ENCODE measurements around the gene EHMT2.

EHMT2 gene

GRCh38 chr6:31945507-31946369 is 48.2 kb upstream of the EHMT2 start, which contains the start of gene CFB:
CFB (plus strand) TSS chr6:31946095; CDS start chr6:31946222, 127 bp downstream.
- Histone ChIP-seq H2BK5ac (ENCODE audit: low read depth, low read length, poor library complexity, severe bottlenecking) (no peak within 1 kb of the TSS), H3K9me3 (ENCODE audit: control insufficient read depth, low read length) (no peaks in the 10 kb centered on the region), H3K18ac (ENCODE audit: low read depth in 1 of 2, low read length in 2 of 2) (peak within 1 kb of the TSS in 1 of 2 experiments; percentile 40), H3K4me3 (ENCODE audit: insufficient read depth in 1 of 2, low read depth in 1 of 2, low read length in 2 of 2) (peak within 1 kb of the TSS in 1 of 2 experiments; percentile 72), H2BK120ac (ENCODE audit: low read depth, low read length) (no peak within 1 kb of the TSS), H3K36me3 (ENCODE audit: control insufficient read depth in 1 of 2, insufficient read depth in 2 of 2, low read depth in 1 of 2, low read length in 2 of 2) (peaks cover 8% of the 10 kb centered on the region in 2 experiments), H3K4me2 (ENCODE audit: low read length, poor library complexity, severe bottlenecking) (no peak within 1 kb of the TSS), H2AK5ac (ENCODE audit: low read length, severe bottlenecking) (no peak within 1 kb of the TSS), H3K27ac (ENCODE audit: low read length, poor library complexity, severe bottlenecking) (peak within 1 kb of the TSS; percentile 24), H3K9ac (ENCODE audit: low read length) (peak within 1 kb of the TSS; percentile 81), H3K23ac (ENCODE audit: low read length in 2 of 2) (no peak within 1 kb of the TSS), H4K8ac (ENCODE audit: low read length) (peak within 1 kb of the TSS; percentile 40), H3K14ac (ENCODE audit: low read length in 2 of 2) (no peak within 1 kb of the TSS), H4K91ac (ENCODE audit: low read length) (peak within 1 kb of the TSS; percentile 54), H3K4me1 (ENCODE audit: control insufficient read depth, insufficient read depth, low read depth, low read length) (peaks cover 15% of the 10 kb centered on the region), H2AFZ (ENCODE audit: low read depth, low read length) (no peak within 1 kb of the TSS), H3K4ac (ENCODE audit: low read depth in 1 of 2, low read length in 2 of 2) (no peak within 1 kb of the TSS), H2BK15ac (ENCODE audit: low read depth, poor library complexity, severe bottlenecking) (no peak within 1 kb of the TSS), H3K79me1 (replicated peaks; ENCODE audit: low read length, poor library complexity, severe bottlenecking) (no peaks in the 10 kb centered on the region), H2BK12ac (ENCODE audit: low read length in 2 of 2) (no peak within 1 kb of the TSS), H3K27me3 (ENCODE audit: control insufficient read depth in 1 of 2, insufficient read depth in 1 of 2, low read length in 2 of 2) (peaks cover 0 to 19% of the 10 kb centered on the region in 2 experiments)
- 63% methylated on average over 9 of the region's 11 CpGs for WGBS
- peak; percentile 66 for DNase-seq

- Histone ChIP-seq H3K4me1 (ENCODE audit: control insufficient read depth, insufficient read depth, low read depth, low read length) (peaks cover 16% of the 10 kb centered on the region), H2BK15ac (ENCODE audit: low read depth, poor library complexity, severe bottlenecking) (no peak overlapping the region), H3K4ac (ENCODE audit: low read depth in 1 of 2, low read length in 2 of 2) (no peak overlapping the region), H2BK12ac (ENCODE audit: low read length in 2 of 2) (no peak overlapping the region), H3K14ac (ENCODE audit: low read length in 2 of 2) (no peak overlapping the region), H3K9me3 (ENCODE audit: control insufficient read depth, low read length) (no peaks in the 10 kb centered on the region), H2BK120ac (ENCODE audit: low read depth, low read length) (no peak overlapping the region), H3K36me3 (ENCODE audit: control insufficient read depth in 1 of 2, insufficient read depth in 2 of 2, low read depth in 1 of 2, low read length in 2 of 2) (peaks cover 2 to 7% of the 10 kb centered on the region in 2 experiments), H3K27me3 (ENCODE audit: control insufficient read depth in 1 of 2, insufficient read depth in 1 of 2, low read length in 2 of 2) (peaks cover 0 to 19% of the 10 kb centered on the region in 2 experiments), H4K8ac (ENCODE audit: low read length) (peak overlapping the region; percentile 40), H2AK5ac (ENCODE audit: low read length, severe bottlenecking) (no peak overlapping the region), H4K91ac (ENCODE audit: low read length) (peak overlapping the region; percentile 54), H3K9ac (ENCODE audit: low read length) (peak overlapping the region; percentile 81), H3K18ac (ENCODE audit: low read depth in 1 of 2, low read length in 2 of 2) (no peak overlapping the region), H3K79me1 (replicated peaks; ENCODE audit: low read length, poor library complexity, severe bottlenecking) (no peaks in the 10 kb centered on the region), H3K4me2 (ENCODE audit: low read length, poor library complexity, severe bottlenecking) (no peak overlapping the region), H3K4me3 (ENCODE audit: insufficient read depth in 1 of 2, low read depth in 1 of 2, low read length in 2 of 2) (peak overlapping the region in 1 of 2 experiments; percentile 72), H3K23ac (ENCODE audit: low read length in 2 of 2) (no peak overlapping the region), H2AFZ (ENCODE audit: low read depth, low read length) (no peak overlapping the region), H3K27ac (ENCODE audit: low read length, poor library complexity, severe bottlenecking) (no peak overlapping the region), H2BK5ac (ENCODE audit: low read depth, low read length, poor library complexity, severe bottlenecking) (no peak overlapping the region)
- 90% methylated on average over 9 of the region's 9 CpGs for WGBS
- no peak for DNase-seq
These were observed 47.6 kb upstream of the EHMT2 start for GRCh38 chr6:31945154-31945506.

GRCh38 chr6:31943742-31944141 is 46.2 kb upstream of the EHMT2 start:
- H3K9me3 ChIP-seq (ENCODE audit: control insufficient read depth, low read length), result no peaks in the 10 kb centered on the region
- H2BK15ac ChIP-seq (ENCODE audit: low read depth, poor library complexity, severe bottlenecking), result no peak overlapping the region
- H3K4me3 ChIP-seq (ENCODE audit: insufficient read depth in 1 of 2, low read depth in 1 of 2, low read length in 2 of 2), result no peak overlapping the region
- H4K8ac ChIP-seq (ENCODE audit: low read length), result no peak overlapping the region
- H2BK12ac ChIP-seq (ENCODE audit: low read length in 2 of 2), result no peak overlapping the region
- H3K36me3 ChIP-seq (ENCODE audit: control insufficient read depth in 1 of 2, insufficient read depth in 2 of 2, low read depth in 1 of 2, low read length in 2 of 2), result peaks cover 0 to 14% of the 10 kb centered on the region in 2 experiments
- no peak overlapping the region for H3K23ac ChIP-seq (ENCODE audit: low read length in 2 of 2)
- 84% methylated on average over 3 of the region's 3 CpGs for WGBS
- H2BK120ac ChIP-seq (ENCODE audit: low read depth, low read length), result no peak overlapping the region
- H3K4me1 ChIP-seq (ENCODE audit: control insufficient read depth, insufficient read depth, low read depth, low read length), result peaks cover 14% of the 10 kb centered on the region
- no peak overlapping the region for H2AK5ac ChIP-seq (ENCODE audit: low read length, severe bottlenecking)
- no peak overlapping the region for H3K4ac ChIP-seq (ENCODE audit: low read depth in 1 of 2, low read length in 2 of 2)
- DNase-seq, result no peak
- peaks cover 0 to 25% of the 10 kb centered on the region in 2 experiments for H3K27me3 ChIP-seq (ENCODE audit: control insufficient read depth in 1 of 2, insufficient read depth in 1 of 2, low read length in 2 of 2)
- no peak overlapping the region for H3K27ac ChIP-seq (ENCODE audit: low read length, poor library complexity, severe bottlenecking)
- no peak overlapping the region for H3K14ac ChIP-seq (ENCODE audit: low read length in 2 of 2)
- no peak overlapping the region for H3K9ac ChIP-seq (ENCODE audit: low read length)
- no peak overlapping the region for H2AFZ ChIP-seq (ENCODE audit: low read depth, low read length)
- no peak overlapping the region for H4K91ac ChIP-seq (ENCODE audit: low read length)
- H3K18ac ChIP-seq (ENCODE audit: low read depth in 1 of 2, low read length in 2 of 2), result no peak overlapping the region
- H3K4me2 ChIP-seq (ENCODE audit: low read length, poor library complexity, severe bottlenecking), result no peak overlapping the region
- no peaks in the 10 kb centered on the region for H3K79me1 ChIP-seq (replicated peaks; ENCODE audit: low read length, poor library complexity, severe bottlenecking)
- H2BK5ac ChIP-seq (ENCODE audit: low read depth, low read length, poor library complexity, severe bottlenecking), result no peak overlapping the region

- no peaks in the 10 kb centered on the region for H3K9me3 ChIP-seq (ENCODE audit: control insufficient read depth, low read length)
- H2BK12ac ChIP-seq (ENCODE audit: low read length in 2 of 2), result no peak overlapping the region
- WGBS, result 24% methylated on average over 6 of the region's 6 CpGs
- H3K14ac ChIP-seq (ENCODE audit: low read length in 2 of 2), result no peak overlapping the region
- H2BK15ac ChIP-seq (ENCODE audit: low read depth, poor library complexity, severe bottlenecking), result no peak overlapping the region
- H3K36me3 ChIP-seq (ENCODE audit: control insufficient read depth in 1 of 2, insufficient read depth in 2 of 2, low read depth in 1 of 2, low read length in 2 of 2), result peaks cover 0 to 7% of the 10 kb centered on the region in 2 experiments
- DNase-seq, result peak; percentile 69
- H3K4me3 ChIP-seq (ENCODE audit: insufficient read depth in 1 of 2, low read depth in 1 of 2, low read length in 2 of 2), result no peak overlapping the region
- peaks cover 0 to 25% of the 10 kb centered on the region in 2 experiments for H3K27me3 ChIP-seq (ENCODE audit: control insufficient read depth in 1 of 2, insufficient read depth in 1 of 2, low read length in 2 of 2)
- peaks cover 6% of the 10 kb centered on the region for H3K4me1 ChIP-seq (ENCODE audit: control insufficient read depth, insufficient read depth, low read depth, low read length)
- H4K91ac ChIP-seq (ENCODE audit: low read length), result no peak overlapping the region
- H2AK5ac ChIP-seq (ENCODE audit: low read length, severe bottlenecking), result no peak overlapping the region
- no peak overlapping the region for H3K4ac ChIP-seq (ENCODE audit: low read depth in 1 of 2, low read length in 2 of 2)
- H4K8ac ChIP-seq (ENCODE audit: low read length), result no peak overlapping the region
- no peak overlapping the region for H3K4me2 ChIP-seq (ENCODE audit: low read length, poor library complexity, severe bottlenecking)
- H3K27ac ChIP-seq (ENCODE audit: low read length, poor library complexity, severe bottlenecking), result no peak overlapping the region
- no peak overlapping the region for H2BK120ac ChIP-seq (ENCODE audit: low read depth, low read length)
- no peak overlapping the region for H3K18ac ChIP-seq (ENCODE audit: low read depth in 1 of 2, low read length in 2 of 2)
- H3K9ac ChIP-seq (ENCODE audit: low read length), result no peak overlapping the region
- no peak overlapping the region for H2BK5ac ChIP-seq (ENCODE audit: low read depth, low read length, poor library complexity, severe bottlenecking)
- no peaks in the 10 kb centered on the region for H3K79me1 ChIP-seq (replicated peaks; ENCODE audit: low read length, poor library complexity, severe bottlenecking)
- no peak overlapping the region for H3K23ac ChIP-seq (ENCODE audit: low read length in 2 of 2)
- no peak overlapping the region for H2AFZ ChIP-seq (ENCODE audit: low read depth, low read length)
These were observed 42.8 kb upstream of the EHMT2 start for GRCh38 chr6:31940256-31940664.

All from mesenchymal stem cell (in vitro differentiated cells and primary cell).